A549 (cell line): ENCODE data around the gene FAM8A1.
"Not testable (repeated sequence)": the region's sequence is repeated elsewhere in the genome, so short reads cannot be mapped to it uniquely, and the experiment has no call there.

ENCODE experiments used
- BHLHE40 ChIP-seq: IDR thresholded peaks from 2 replicates; pipeline ENCODE4 v1.6.1; 2012; ENCODE audit warnings: low read depth, low read length, inconsistent platforms
- CBX8 ChIP-seq: fragments of 200-600 bp; sonication (generic); IDR thresholded peaks from 2 replicates; pipeline ENCODE4 v1.6.1; 2016
- CEBPB ChIP-seq, 2 experiments: fragments of >200 bp in 1 of 2; sonication (Bioruptor Twin) in 1 of 2; formaldehyde crosslinking in 1 of 2; IDR thresholded peaks; 2 replicates each; pipeline ENCODE4 v1.6.1; 2012 to 2016
- MAFK ChIP-seq: fragments of 450-650 bp; IDR thresholded peaks from 2 replicates; pipeline ENCODE4 v1.6.1; 2014; ENCODE audit not compliant: partially characterized antibody
- POLR2A ChIP-seq: IDR thresholded peaks from 2 replicates; pipeline ENCODE4 v1.6.1; 2012; ENCODE audit warnings: mild to moderate bottlenecking, low read length
- RCOR1 ChIP-seq: fragments of 150-350 bp; IDR thresholded peaks from 2 replicates; pipeline ENCODE4 v1.6.1; 2014; ENCODE audit warnings: antibody characterized with exemption, low read length, low read depth
- TF ChIP-seq, protein P1 (sequence below): fragments of >200 bp; sonication (Bioruptor Twin); formaldehyde crosslinking; IDR thresholded peaks from 3 replicates; pipeline ENCODE4 v1.5.1; 2016
- TF ChIP-seq, protein P2 (sequence below): IDR thresholded peaks from 2 replicates; pipeline ENCODE4 v1.6.1; 2012

DNA sequence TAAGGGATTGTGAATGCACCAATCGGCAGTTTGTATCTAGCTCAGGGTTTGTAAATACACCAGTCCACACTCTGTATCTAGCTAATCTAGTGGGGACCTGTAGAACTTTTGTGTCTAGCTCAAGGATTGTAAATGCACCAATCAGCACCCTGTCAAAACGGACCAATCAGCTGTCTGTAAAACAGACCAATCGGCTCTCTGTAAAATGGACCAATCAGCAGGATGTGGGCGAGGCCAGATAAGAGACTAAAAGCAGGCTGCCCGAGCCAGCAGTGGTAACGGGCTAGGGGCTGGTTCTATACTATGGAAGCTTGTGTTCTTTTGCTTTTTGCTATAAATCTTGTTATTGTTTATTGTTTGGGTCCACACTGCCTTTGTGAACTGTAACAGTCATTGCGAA, 18.8 kb upstream of the FAM8A1 start:
- TF ChIP-seq CEBPB (IDR thresholded peaks at IDR 0.05); BHLHE40; MAFK; CBX8; RCOR1; POLR2A: not testable (repeated sequence)
- TF ChIP-seq, protein P1, sequence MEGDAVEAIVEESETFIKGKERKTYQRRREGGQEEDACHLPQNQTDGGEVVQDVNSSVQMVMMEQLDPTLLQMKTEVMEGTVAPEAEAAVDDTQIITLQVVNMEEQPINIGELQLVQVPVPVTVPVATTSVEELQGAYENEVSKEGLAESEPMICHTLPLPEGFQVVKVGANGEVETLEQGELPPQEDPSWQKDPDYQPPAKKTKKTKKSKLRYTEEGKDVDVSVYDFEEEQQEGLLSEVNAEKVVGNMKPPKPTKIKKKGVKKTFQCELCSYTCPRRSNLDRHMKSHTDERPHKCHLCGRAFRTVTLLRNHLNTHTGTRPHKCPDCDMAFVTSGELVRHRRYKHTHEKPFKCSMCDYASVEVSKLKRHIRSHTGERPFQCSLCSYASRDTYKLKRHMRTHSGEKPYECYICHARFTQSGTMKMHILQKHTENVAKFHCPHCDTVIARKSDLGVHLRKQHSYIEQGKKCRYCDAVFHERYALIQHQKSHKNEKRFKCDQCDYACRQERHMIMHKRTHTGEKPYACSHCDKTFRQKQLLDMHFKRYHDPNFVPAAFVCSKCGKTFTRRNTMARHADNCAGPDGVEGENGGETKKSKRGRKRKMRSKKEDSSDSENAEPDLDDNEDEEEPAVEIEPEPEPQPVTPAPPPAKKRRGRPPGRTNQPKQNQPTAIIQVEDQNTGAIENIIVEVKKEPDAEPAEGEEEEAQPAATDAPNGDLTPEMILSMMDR = not testable (repeated sequence)
- TF ChIP-seq, protein P2, sequence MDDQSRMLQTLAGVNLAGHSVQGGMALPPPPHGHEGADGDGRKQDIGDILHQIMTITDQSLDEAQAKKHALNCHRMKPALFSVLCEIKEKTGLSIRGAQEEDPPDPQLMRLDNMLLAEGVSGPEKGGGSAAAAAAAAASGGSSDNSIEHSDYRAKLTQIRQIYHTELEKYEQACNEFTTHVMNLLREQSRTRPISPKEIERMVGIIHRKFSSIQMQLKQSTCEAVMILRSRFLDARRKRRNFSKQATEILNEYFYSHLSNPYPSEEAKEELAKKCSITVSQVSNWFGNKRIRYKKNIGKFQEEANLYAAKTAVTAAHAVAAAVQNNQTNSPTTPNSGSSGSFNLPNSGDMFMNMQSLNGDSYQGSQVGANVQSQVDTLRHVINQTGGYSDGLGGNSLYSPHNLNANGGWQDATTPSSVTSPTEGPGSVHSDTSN = not testable (repeated sequence)
